H9 (cell line): ENCODE results near the gene CIT. TPM values are rescaled to one million over a fixed set of nuclear protein-coding genes. Genes with fewer than 3 reads are reported as not detected.

ENCODE experiments used
- DNase-seq: peaks from one replicate; pipeline ENCODE4 v3.0.0-alpha.2; 2017
- H2AFZ ChIP-seq: one replicate; pipeline ENCODE4 v1.6.1; 2013; ENCODE audit warnings: mild to moderate bottlenecking, low read length, control low read depth, moderate library complexity
- H2AK5ac ChIP-seq: 2 replicates; pipeline ENCODE4 v1.6.1; 2013; ENCODE audit warnings: low read length, control low read depth, mixed read lengths; ENCODE audit not compliant: insufficient read length
- H2BK120ac ChIP-seq: one replicate; pipeline ENCODE4 v1.6.1; 2013; ENCODE audit warnings: low read depth, mild to moderate bottlenecking, low read length, control low read depth, inconsistent platforms; ENCODE audit not compliant: poor library complexity, severe bottlenecking
- H2BK12ac ChIP-seq: 2 replicates; pipeline ENCODE4 v1.6.1; 2013; ENCODE audit warnings: low read length, control low read depth, mixed read lengths, low read depth; ENCODE audit not compliant: insufficient read length
- H2BK15ac ChIP-seq: 2 replicates; pipeline ENCODE4 v1.6.1; 2013; ENCODE audit warnings: low read depth, low read length, control low read depth
- H2BK20ac ChIP-seq: one replicate; pipeline ENCODE4 v1.6.1; 2013; ENCODE audit warnings: low read depth, mild to moderate bottlenecking, low read length, control low read depth, inconsistent platforms; ENCODE audit not compliant: poor library complexity, severe bottlenecking
- H2BK5ac ChIP-seq: 2 replicates; pipeline ENCODE4 v1.6.1; 2013; ENCODE audit warnings: low read length, control low read depth, mixed read lengths; ENCODE audit not compliant: insufficient read length
- H3K14ac ChIP-seq: 2 replicates; pipeline ENCODE4 v1.6.1; 2013; ENCODE audit warnings: low read length, control low read depth; ENCODE audit not compliant: insufficient read depth
- H3K18ac ChIP-seq: 2 replicates; pipeline ENCODE4 v1.6.1; 2013; ENCODE audit warnings: low read depth, mild to moderate bottlenecking, mixed read lengths, low read length, control low read depth; ENCODE audit not compliant: insufficient read length
- H3K23ac ChIP-seq: 2 replicates; pipeline ENCODE4 v1.6.1; 2013; ENCODE audit warnings: low read length, control low read depth, mixed read lengths, low read depth; ENCODE audit not compliant: insufficient read length
- H3K23me2 ChIP-seq: 2 replicates; pipeline ENCODE4 v1.6.1; 2013; ENCODE audit warnings: low read depth, mild to moderate bottlenecking, mixed read lengths, low read length, control low read depth; ENCODE audit not compliant: insufficient read length, poor library complexity, severe bottlenecking
- H3K27ac ChIP-seq: 2 replicates; pipeline ENCODE4 v1.5.1; 2013; ENCODE audit warnings: low read length, control low read depth, mixed read lengths, low read depth; ENCODE audit not compliant: insufficient read length
- H3K27me3 ChIP-seq: 2 replicates; pipeline ENCODE4 v1.6.1; 2013; ENCODE audit warnings: low read length, control low read depth, inconsistent platforms; ENCODE audit not compliant: insufficient read depth
- H3K4ac ChIP-seq: 2 replicates; pipeline ENCODE4 v1.6.1; 2013; ENCODE audit warnings: low read depth, mild to moderate bottlenecking, control low read depth, inconsistent platforms, low read length, moderate library complexity
- H3K4me1 ChIP-seq: 2 replicates; pipeline ENCODE4 v1.6.1; 2013; ENCODE audit warnings: low read length, control low read depth, inconsistent platforms; ENCODE audit not compliant: insufficient read depth
- H3K4me2 ChIP-seq: 2 replicates; pipeline ENCODE4 v1.6.1; 2013; ENCODE audit warnings: low read length, control low read depth, mixed read lengths; ENCODE audit not compliant: insufficient read length, insufficient read depth
- H3K56ac ChIP-seq: 2 replicates; pipeline ENCODE4 v1.6.1; 2013; ENCODE audit warnings: low read depth, mild to moderate bottlenecking, mixed read lengths, low read length, control low read depth; ENCODE audit not compliant: insufficient read length
- H3K79me1 ChIP-seq: 2 replicates; pipeline ENCODE4 v1.6.1; 2013; ENCODE audit warnings: low read depth, mild to moderate bottlenecking, moderate library complexity, low read length, control low read depth, inconsistent platforms; ENCODE audit not compliant: insufficient read depth, poor library complexity, severe bottlenecking
- H3K79me2 ChIP-seq: 2 replicates; pipeline ENCODE4 v1.6.1; 2013; ENCODE audit warnings: low read length, control low read depth, inconsistent platforms; ENCODE audit not compliant: insufficient read depth
- H3K9ac ChIP-seq: 2 replicates; pipeline ENCODE4 v1.6.1; 2013; ENCODE audit warnings: low read length, control low read depth, mixed read lengths; ENCODE audit not compliant: insufficient read length; ENCODE audit errors: extremely low read depth
- H3K9me3 ChIP-seq: one replicate; pipeline ENCODE4 v1.6.1; 2013; ENCODE audit warnings: low read depth, low read length, inconsistent platforms; ENCODE audit not compliant: control insufficient read depth
- H3T11ph ChIP-seq: one replicate; pipeline ENCODE4 v1.6.1; 2013; ENCODE audit warnings: mild to moderate bottlenecking, low read length, control low read depth, inconsistent platforms
- H4K20me1 ChIP-seq: one replicate; pipeline ENCODE4 v1.6.1; 2013; ENCODE audit not compliant: control insufficient read depth, insufficient read length, insufficient read depth
- H4K5ac ChIP-seq: 2 replicates; pipeline ENCODE4 v1.6.1; 2013; ENCODE audit warnings: low read depth, mild to moderate bottlenecking, mixed read lengths, low read length, control low read depth; ENCODE audit not compliant: insufficient read length
- H4K8ac ChIP-seq: replicated peaks from 2 replicates; pipeline ENCODE4 v1.6.1; 2013; ENCODE audit warnings: low read length, control low read depth, mixed read lengths, low read depth; ENCODE audit not compliant: insufficient read length
- H4K91ac ChIP-seq: 2 replicates; pipeline ENCODE4 v1.6.1; 2013; ENCODE audit warnings: low read depth, mild to moderate bottlenecking, moderate library complexity, mixed read lengths, low read length, control low read depth; ENCODE audit not compliant: insufficient read length
- H3K27ac Mint-ChIP-seq, 3 experiments: 2 replicates in 2 of 3; 3 replicates in 1 of 3; pipeline ENCODE4 v1.8.0; 2020 to 2021; ENCODE audit warnings: mixed read lengths in 3 of 3, mild to moderate bottlenecking in 1 of 3, moderate library complexity in 1 of 3
- H3K27me3 Mint-ChIP-seq: 2 replicates; pipeline ENCODE4 v1.8.0; 2021; ENCODE audit warnings: low read depth, mild to moderate bottlenecking, moderate library complexity, mixed read lengths
- H3K36me3 Mint-ChIP-seq, 3 experiments: 2 replicates in 2 of 3; 3 replicates in 1 of 3; pipeline ENCODE4 v1.8.0; 2020 to 2021; ENCODE audit warnings: low read depth in 3 of 3, mixed read lengths in 3 of 3; ENCODE audit not compliant: insufficient read depth in 1 of 3
- H3K4me1 Mint-ChIP-seq, 2 experiments: 2 replicates each; pipeline ENCODE4 v1.8.0; 2020; ENCODE audit warnings: mixed read lengths in 2 of 2
- H3K4me3 Mint-ChIP-seq, 2 experiments: 2 replicates in 1 of 2; 3 replicates in 1 of 2; pipeline ENCODE4 v1.8.0; 2020 to 2021; ENCODE audit warnings: mild to moderate bottlenecking in 2 of 2, mixed read lengths in 2 of 2, moderate library complexity in 1 of 2
- H3K9me3 Mint-ChIP-seq, 2 experiments: 2 replicates in 1 of 2; 3 replicates in 1 of 2; pipeline ENCODE4 v1.8.0; 2020; ENCODE audit warnings: mild to moderate bottlenecking in 2 of 2, mixed read lengths in 2 of 2, moderate library complexity in 1 of 2
- CTCF ChIP-seq: fragments of 200-600 bp; sonication (generic); conservative IDR thresholded peaks from 3 replicates; pipeline ENCODE4 v1.8.0; 2021; ENCODE audit warnings: antibody characterized with exemption, mild to moderate bottlenecking
- WGBS: extraction: QIAGEN DNeasy Blood & Tissue Kit; methylation state at CpG from one replicate; pipeline ENCODE4 v1.1.7; 2013; ENCODE audit warnings: missing lambda C conversion rate, low lambda C conversion rate, mixed read lengths; ENCODE audit not compliant: insufficient read length; ENCODE audit errors: extremely low coverage; 5-methylcytosine and 5-hydroxymethylcytosine counted together
- total RNA-seq: library from RNA; stranded (reverse); gene quantifications from 2 replicates; pipeline ENCODE4 v1.2.1, GENCODE V29; 2021

Gene CIT
- total RNA-seq, 1 experiment from 2014 or later: 55.3 TPM

- Mint-ChIP-seq H3K4me3 (no peak overlapping the region), H3K9me3 (no peaks in the 10 kb centered on the region), H3K36me3 (peaks cover 0 to 10% (median 7%) of the 10 kb centered on the region in 3 experiments; a peak in 5 of 7 replicates), H3K27me3 (peaks cover 11% of the 10 kb centered on the region), H3K4me1 (peaks cover 13 to 15% of the 10 kb centered on the region in 2 experiments), H3K27ac (no peak overlapping the region)
- Histone ChIP-seq H3K79me2 (no peaks in the 10 kb centered on the region), H2BK12ac (no peak overlapping the region), H2BK20ac (no peak overlapping the region), H3K27ac (no peak overlapping the region), H4K8ac (no peak overlapping the region), H4K91ac (no peak overlapping the region), H3K18ac (no peak overlapping the region), H3K27me3 (no peaks in the 10 kb centered on the region), H3K79me1 (peaks cover 4% of the 10 kb centered on the region), H2AFZ (no peak overlapping the region), H3K23me2 (no peaks in the 10 kb centered on the region), H3K4me1 (no peaks in the 10 kb centered on the region), H4K5ac (no peak overlapping the region), H3K56ac (no peak overlapping the region), H2BK120ac (no peak overlapping the region), H3K4me2 (no peak overlapping the region), H4K20me1 (no peaks in the 10 kb centered on the region), H3K9me3 (no peaks in the 10 kb centered on the region), H2BK15ac (no peak overlapping the region), H2AK5ac (no peak overlapping the region), H2BK5ac (no peak overlapping the region), H3K23ac (no peak overlapping the region), H3T11ph (no peak overlapping the region), H3K14ac (no peak overlapping the region), H3K9ac (no peak overlapping the region), H3K4ac (no peak overlapping the region)
- TF ChIP-seq CTCF: no peak
- no peak for DNase-seq
- WGBS: no CpG with 5 or more reads among the region's 4 CpGs
Observed at GRCh38 chr12:119665164-119665929, 211.8 kb downstream of the CIT start.
